Activated CD8-positive, alpha-beta T cell treated with anti-CD3 and anti-CD28 coated beads, Interleukin-2, amount 10 ng/mL, durations not matched to agents 7 days and 5 days (primary cell): Measurements from ENCODE around the gene INKA2. TPM values are rescaled to one million over a fixed set of nuclear protein-coding genes. Genes with fewer than 3 reads are reported as not detected.
A peak's percentile ranks its signal among the peaks of the same experiment; 100 is the strongest.

Experiments used
- ATAC-seq: fragments of 150-1000 bp; cut with Tn5 transposase; one replicate; pipeline ENCODE4 v1.10.0; 2021; ENCODE audit warnings: moderate library complexity
- CTCF ChIA-PET: fragments of 350-600 bp; sonication (Branson Sonifier 250); formaldehyde crosslinking; loops from one replicate; lab custom pipeline; 2021; ENCODE audit warnings: antibody characterized with exemption; lab: Charles Lee
- POLR2A ChIA-PET: fragments of 350-600 bp; sonication (Branson Sonifier 250); formaldehyde crosslinking; loops from one replicate; lab custom pipeline; 2021; ENCODE audit warnings: antibody characterized with exemption; lab: Charles Lee
- DNase-seq: peaks from one replicate; pipeline ENCODE4 v3.0.0-alpha.2; 2020
- H3K27ac Mint-ChIP-seq: one replicate; pipeline ENCODE4 v1.8.0; 2021; ENCODE audit warnings: mild to moderate bottlenecking, mixed read lengths
- H3K27me3 Mint-ChIP-seq: one replicate; pipeline ENCODE4 v1.8.0; 2021; ENCODE audit warnings: low read depth, mixed read lengths
- H3K36me3 Mint-ChIP-seq: one replicate; pipeline ENCODE4 v1.8.0; 2021; ENCODE audit warnings: low read depth, mixed read lengths
- H3K4me1 Mint-ChIP-seq: one replicate; pipeline ENCODE4 v1.8.0; 2021; ENCODE audit warnings: low read depth, mixed read lengths
- H3K4me3 Mint-ChIP-seq: one replicate; pipeline ENCODE4 v1.8.0; 2021; ENCODE audit warnings: mild to moderate bottlenecking, mixed read lengths
- H3K9me3 Mint-ChIP-seq: one replicate; pipeline ENCODE4 v1.8.0; 2022; ENCODE audit warnings: mixed read lengths; ENCODE audit not compliant: insufficient read depth
- total RNA-seq, 2 experiments: library from RNA; stranded (reverse); gene quantifications; one replicate each; pipeline ENCODE4 v1.2.3, GENCODE V29; 2021

The INKA2 gene
- total RNA-seq, 2 experiments from 2014 or later = 4.1 to 4.3 TPM

- ATAC-seq (no peak), DNase-seq (peak; percentile 18)
- POLR2A ChIA-PET = interaction anchor here (1.3 kb wide), 2 partner anchors 11 to 12 kb away, joined by 3 read pairs; no protein-coding TSS in a partner anchor
- Mint-ChIP-seq H3K4me3 (no peak overlapping the region), H3K4me1 (peaks cover 1% of the 10 kb centered on the region), H3K27me3 (no peaks in the 10 kb centered on the region), H3K36me3 (peaks cover 10% of the 10 kb centered on the region), H3K27ac (peak overlapping the region; percentile 2), H3K9me3 (no peaks in the 10 kb centered on the region)
- CTCF ChIA-PET = interaction anchor here (0.8 kb wide), 2 partner anchors 22 to 212 kb away, joined by 3 read pairs; no protein-coding TSS in a partner anchor
Observed at GRCh38 chr1:111720274-111720976, 18.8 kb downstream of the INKA2 start.

GRCh38 chr1:111719674-111720132, 19.5 kb downstream of the INKA2 start:
- no peak overlapping the region for H3K4me3 Mint-ChIP-seq
- peaks cover 10% of the 10 kb centered on the region for H3K36me3 Mint-ChIP-seq
- H3K9me3 Mint-ChIP-seq = no peaks in the 10 kb centered on the region
- H3K4me1 Mint-ChIP-seq = peaks cover 1% of the 10 kb centered on the region
- H3K27ac Mint-ChIP-seq = no peak overlapping the region
- CTCF ChIA-PET = interaction anchor here (1.8 kb wide), 1 partner anchor 212 kb away, joined by 6 read pairs; no protein-coding TSS in a partner anchor
- POLR2A ChIA-PET = interaction anchor here (1.3 kb wide), 1 partner anchor 12 kb away, joined by 3 read pairs; no protein-coding TSS in a partner anchor
- DNase-seq (no peak), ATAC-seq (no peak)
- no peaks in the 10 kb centered on the region for H3K27me3 Mint-ChIP-seq

GRCh38 chr1:111719135-111719534, 20.1 kb downstream of the INKA2 start:
- H3K27me3 Mint-ChIP-seq = no peaks in the 10 kb centered on the region
- no peak for ATAC-seq
- no peaks in the 10 kb centered on the region for H3K9me3 Mint-ChIP-seq
- H3K27ac Mint-ChIP-seq = no peak overlapping the region
- DNase-seq = peak; percentile 19
- CTCF ChIA-PET = interaction anchor here (1.8 kb wide), 1 partner anchor 211 kb away, joined by 6 read pairs; no protein-coding TSS in a partner anchor
- peaks cover 10% of the 10 kb centered on the region for H3K36me3 Mint-ChIP-seq
- peaks cover 1% of the 10 kb centered on the region for H3K4me1 Mint-ChIP-seq
- H3K4me3 Mint-ChIP-seq = no peak overlapping the region
- POLR2A ChIA-PET = interaction anchor here (1.3 kb wide), 1 partner anchor 13 kb away, joined by 3 read pairs; no protein-coding TSS in a partner anchor

- DNase-seq = no peak
- ChIA-PET POLR2A (no interaction called here), CTCF (interaction anchor here (1.4 to 5.3 kb wide), 3 partner anchors 33 to 209 kb away, joined by 8 to 72 read pairs (median 26); no protein-coding TSS in a partner anchor)
- Mint-ChIP-seq H3K27me3 (no peaks in the 10 kb centered on the region), H3K4me3 (no peak overlapping the region), H3K4me1 (peaks cover 1% of the 10 kb centered on the region), H3K36me3 (peaks cover 14% of the 10 kb centered on the region), H3K9me3 (no peaks in the 10 kb centered on the region), H3K27ac (no peak overlapping the region)
- ATAC-seq = no peak
Observed at GRCh38 chr1:111717450-111717849, 21.7 kb downstream of the INKA2 start.

GRCh38 chr1:111716333-111716732, 22.9 kb downstream of the INKA2 start:
- DNase-seq (no peak), ATAC-seq (no peak)
- Mint-ChIP-seq H3K36me3 (peaks cover 19% of the 10 kb centered on the region), H3K4me3 (no peak overlapping the region), H3K27ac (no peak overlapping the region), H3K27me3 (no peaks in the 10 kb centered on the region), H3K9me3 (no peaks in the 10 kb centered on the region), H3K4me1 (peaks cover 1% of the 10 kb centered on the region)
- POLR2A ChIA-PET = no interaction called here
- CTCF ChIA-PET = interaction anchor here (0.7 to 5.3 kb wide), 14 partner anchors 13 to 218 kb away, joined by 3 to 72 read pairs (median 6); partner anchors contain the start of genes DDX20 and INKA2

GRCh38 chr1:111709986-111710385, 29.2 kb downstream of the INKA2 start:
- ATAC-seq = no peak
- Mint-ChIP-seq H3K36me3 (peaks cover 48% of the 10 kb centered on the region), H3K27ac (no peak overlapping the region), H3K27me3 (no peaks in the 10 kb centered on the region), H3K4me1 (peaks cover 2% of the 10 kb centered on the region), H3K9me3 (no peaks in the 10 kb centered on the region), H3K4me3 (no peak overlapping the region)
- CTCF ChIA-PET = interaction anchor here (2.7 kb wide), 1 partner anchor 60 kb away, joined by 9 read pairs; no protein-coding TSS in a partner anchor
- DNase-seq = no peak
- POLR2A ChIA-PET = no interaction called here

GRCh38 chr1:111707906-111708305, 31.3 kb downstream of the INKA2 start:
- no peaks in the 10 kb centered on the region for H3K9me3 Mint-ChIP-seq
- ChIA-PET CTCF (interaction anchor here (1.3 kb wide), 1 partner anchor 61 kb away, joined by 3 read pairs; no protein-coding TSS in a partner anchor), POLR2A (no interaction called here)
- no peak overlapping the region for H3K27ac Mint-ChIP-seq
- no peak for ATAC-seq
- peaks cover 57% of the 10 kb centered on the region for H3K36me3 Mint-ChIP-seq
- H3K27me3 Mint-ChIP-seq = no peaks in the 10 kb centered on the region
- peaks cover 5% of the 10 kb centered on the region for H3K4me1 Mint-ChIP-seq
- no peak for DNase-seq
- H3K4me3 Mint-ChIP-seq = no peak overlapping the region

GRCh38 chr1:111706921-111707320, 32.3 kb downstream of the INKA2 start:
- POLR2A ChIA-PET = no interaction called here
- Mint-ChIP-seq H3K27me3 (no peaks in the 10 kb centered on the region), H3K4me1 (peaks cover 5% of the 10 kb centered on the region), H3K4me3 (no peak overlapping the region), H3K36me3 (peaks cover 60% of the 10 kb centered on the region), H3K27ac (no peak overlapping the region), H3K9me3 (no peaks in the 10 kb centered on the region)
- CTCF ChIA-PET = interaction anchor here (0.8 to 7.9 kb wide), 5 partner anchors 8 to 104 kb away, joined by 3 to 54 read pairs (median 3); no protein-coding TSS in a partner anchor
- ATAC-seq (no peak), DNase-seq (no peak)

GRCh38 chr1:111705841-111706240, 33.4 kb downstream of the INKA2 start:
- Mint-ChIP-seq H3K27me3 (no peaks in the 10 kb centered on the region), H3K4me1 (peaks cover 5% of the 10 kb centered on the region), H3K4me3 (no peak overlapping the region), H3K27ac (no peak overlapping the region), H3K36me3 (peaks cover 61% of the 10 kb centered on the region), H3K9me3 (no peaks in the 10 kb centered on the region)
- DNase-seq = no peak
- ATAC-seq = no peak
- CTCF ChIA-PET = interaction anchor here (1.0 to 7.9 kb wide), 2 partner anchors 9 to 102 kb away, joined by 3 to 54 read pairs; no protein-coding TSS in a partner anchor
- POLR2A ChIA-PET = interaction anchor here (0.6 kb wide), 1 partner anchor 156 kb away, joined by 3 read pairs; no protein-coding TSS in a partner anchor

- Mint-ChIP-seq H3K9me3 (no peaks in the 10 kb centered on the region), H3K27me3 (no peaks in the 10 kb centered on the region), H3K4me1 (peaks cover 6% of the 10 kb centered on the region), H3K27ac (no peak overlapping the region), H3K36me3 (peaks cover 68% of the 10 kb centered on the region), H3K4me3 (no peak overlapping the region)
- ChIA-PET CTCF (interaction anchor here (1.2 to 7.9 kb wide), 2 partner anchors 10 to 196 kb away, joined by 4 to 54 read pairs; no protein-coding TSS in a partner anchor), POLR2A (no interaction called here)
- no peak for ATAC-seq
- no peak for DNase-seq
Observed at GRCh38 chr1:111704776-111705175, 34.4 kb downstream of the INKA2 start.

- no peak overlapping the region for H3K27ac Mint-ChIP-seq
- no peak overlapping the region for H3K4me3 Mint-ChIP-seq
- peaks cover 67% of the 10 kb centered on the region for H3K36me3 Mint-ChIP-seq
- peaks cover 8% of the 10 kb centered on the region for H3K4me1 Mint-ChIP-seq
- ChIA-PET CTCF (interaction anchor here (1.2 to 7.9 kb wide), 4 partner anchors 10 to 196 kb away, joined by 4 to 54 read pairs (median 10); partner anchors contain the start of gene INKA2), POLR2A (no interaction called here)
- ATAC-seq (no peak), DNase-seq (no peak)
- H3K27me3 Mint-ChIP-seq = no peaks in the 10 kb centered on the region
- no peaks in the 10 kb centered on the region for H3K9me3 Mint-ChIP-seq
Observed at GRCh38 chr1:111704240-111704639, 35.0 kb downstream of the INKA2 start.
